ENCODE results near the gene UBE2J1.

UBE2J1 gene

GRCh38 chr6:89290401-89291155 is 61.9 kb downstream of the UBE2J1 start:
- DNase-seq (ENCODE audit: low spot score), result no peak

- no peak for DNase-seq (ENCODE audit: low spot score)
These were observed 62.8 kb downstream of the UBE2J1 start for GRCh38 chr6:89289710-89290109.

DNA sequence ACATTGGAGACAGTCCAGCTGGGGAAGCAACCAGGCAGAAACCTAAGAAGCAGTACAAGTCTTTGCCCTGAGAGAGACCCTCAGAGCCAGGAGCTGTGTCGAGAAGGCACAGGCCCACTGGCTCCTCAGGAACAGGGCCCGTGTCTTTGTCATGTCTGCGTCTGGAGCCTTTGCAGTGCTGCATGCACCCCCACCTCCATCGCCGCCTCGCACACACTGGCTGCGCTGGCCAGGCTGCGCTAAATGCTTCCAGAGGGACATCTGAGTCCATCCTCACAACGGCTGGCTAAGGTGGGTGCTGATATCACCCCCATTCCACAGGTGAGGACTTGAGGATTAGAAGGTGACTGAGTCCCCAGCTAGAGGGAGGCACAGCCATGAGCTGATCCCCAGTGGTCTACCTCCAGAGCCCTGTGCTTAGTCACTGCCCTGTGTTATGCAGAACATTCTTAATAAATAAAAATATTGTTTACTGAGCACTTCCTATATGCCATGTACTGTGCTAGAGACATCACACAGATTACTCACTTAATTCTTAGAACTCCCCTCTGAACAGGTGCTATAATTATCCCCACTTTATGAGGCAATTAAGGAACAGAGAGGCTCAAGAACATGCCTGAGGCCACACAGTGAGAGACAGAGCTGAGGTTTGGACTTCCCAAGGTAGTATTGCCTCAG is 65.0 kb downstream of the UBE2J1 start:
- no peak for DNase-seq (ENCODE audit: low spot score)

DNA sequence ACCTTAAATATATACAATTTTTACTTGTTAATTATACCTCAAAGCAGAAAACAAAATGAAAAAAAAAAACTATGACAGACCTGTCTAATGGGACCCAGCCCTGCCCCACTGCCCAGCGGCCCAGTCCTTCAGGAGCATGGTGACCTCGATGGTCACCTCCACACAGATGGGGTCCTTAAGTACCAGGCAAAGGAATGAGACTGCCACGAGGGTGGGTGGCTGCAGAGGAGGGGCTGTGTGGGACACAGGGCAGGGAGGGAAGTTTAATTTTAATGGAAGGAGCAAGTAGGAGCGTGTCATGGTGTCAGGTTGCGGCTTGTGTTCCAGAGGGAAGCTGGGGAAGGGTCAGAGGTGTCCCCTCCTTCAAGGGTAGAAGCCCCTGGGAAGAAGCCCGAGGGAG is 66.0 kb downstream of the UBE2J1 start:
- no peak for DNase-seq (ENCODE audit: low spot score)

DNA sequence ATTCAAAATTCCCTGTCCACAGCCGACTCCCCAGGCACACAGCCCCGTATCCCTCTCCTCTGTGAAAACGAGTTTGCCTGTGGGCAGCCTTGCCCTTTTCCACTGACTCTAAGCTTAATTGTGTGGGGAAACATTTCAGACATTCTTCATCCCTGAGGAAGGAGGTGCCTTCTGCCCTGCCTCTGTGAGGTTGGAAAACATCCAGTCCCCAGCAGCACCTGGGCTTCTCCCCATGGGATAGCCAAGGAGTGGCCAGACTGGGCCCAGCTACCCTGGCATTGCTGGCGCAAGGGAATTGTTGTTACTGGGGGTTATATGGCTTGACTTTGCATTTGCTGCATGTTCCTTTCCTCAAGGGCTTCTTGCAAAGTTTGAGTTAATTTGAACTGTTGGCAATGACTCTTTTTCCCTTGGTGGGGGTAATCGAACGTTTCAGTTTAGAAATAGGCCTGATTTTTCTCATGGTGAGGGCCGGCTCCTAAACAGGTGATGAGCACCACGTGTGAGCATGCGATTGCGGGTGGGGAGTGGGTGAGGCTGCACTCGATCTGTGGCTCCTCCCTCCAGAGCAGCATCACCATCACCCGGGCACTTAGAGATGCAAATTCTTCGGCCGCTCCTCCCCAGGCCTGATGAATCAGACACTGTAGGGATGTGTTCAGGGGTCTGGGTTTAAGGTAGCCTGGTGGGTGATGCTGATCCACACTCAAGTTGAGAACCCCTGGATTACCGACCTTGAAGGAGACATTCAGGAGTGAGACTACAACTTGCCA is 67.4 kb downstream of the UBE2J1 start:
- DNase-seq (ENCODE audit: low spot score), result no peak

- DNase-seq (ENCODE audit: low spot score), result no peak
These were observed 68.4 kb downstream of the UBE2J1 start for GRCh38 chr6:89284081-89284480.

DNA sequence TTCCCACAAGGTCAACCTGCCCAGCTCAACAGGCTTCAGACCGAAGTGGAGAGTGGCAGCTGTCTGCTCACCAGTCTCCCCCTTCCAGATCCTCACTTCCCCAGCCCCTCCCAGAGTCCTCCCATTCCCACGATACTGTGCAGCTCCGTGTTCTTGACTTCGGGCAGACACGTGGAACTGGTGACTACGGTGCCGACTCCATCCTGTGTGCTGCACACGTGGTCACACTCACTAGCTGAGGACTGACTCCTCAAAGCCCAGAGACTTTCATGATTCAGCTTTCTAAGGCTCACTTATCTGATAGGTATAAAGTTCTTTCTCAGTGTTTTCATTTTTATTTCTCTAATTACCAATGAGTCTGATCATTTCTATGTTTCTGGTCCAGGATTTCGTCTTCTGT is 69.8 kb downstream of the UBE2J1 start:
- DNase-seq (ENCODE audit: low spot score), result no peak

- DNase-seq (ENCODE audit: low spot score), result peak; percentile 4
These were observed 70.7 kb downstream of the UBE2J1 start for GRCh38 chr6:89281779-89282246.

- no peak for DNase-seq (ENCODE audit: low spot score)
These were observed 73.6 kb downstream of the UBE2J1 start for GRCh38 chr6:89278956-89279355.

Data from SW480 (cell line).